Liver (tissue), 9 donors: ENCODE data around the gene MAP4K4. TPM values are rescaled to one million over a fixed set of nuclear protein-coding genes. Genes with fewer than 3 reads are reported as not detected.

Experiments
- DNase-seq: peaks from one replicate; pipeline ENCODE4 v3.0.0-alpha.2; 2017; ENCODE audit warnings: low spot score
- H3K27ac ChIP-seq, 2 donors: one replicate each; pipeline ENCODE4 v1.7.0; 2013; ENCODE audit warnings: inconsistent platforms in 2 of 2, low read length in 2 of 2, control low read depth in 1 of 2, low read depth in 1 of 2, mild to moderate bottlenecking in 1 of 2
- H3K27me3 ChIP-seq, 4 donors: one replicate each; pipeline versions ENCODE4 v1.6.1 to v1.7.0; 2013; ENCODE audit warnings: low read length in 3 of 4, inconsistent platforms in 1 of 4, mild to moderate bottlenecking in 1 of 4, moderate library complexity in 1 of 4; ENCODE audit not compliant: control insufficient read depth in 4 of 4, insufficient read depth in 4 of 4
- H3K36me3 ChIP-seq, 4 donors: one replicate each; pipeline versions ENCODE4 v1.6.1 to v1.7.0; 2013; ENCODE audit warnings: low read length in 3 of 4, mild to moderate bottlenecking in 3 of 4, low read depth in 1 of 4, moderate library complexity in 1 of 4; ENCODE audit not compliant: control insufficient read depth in 4 of 4, insufficient read depth in 3 of 4
- H3K4me1 ChIP-seq, 4 donors: one replicate each; pipeline versions ENCODE4 v1.6.1 to v1.7.0; 2013; ENCODE audit warnings: low read length in 3 of 4, mild to moderate bottlenecking in 3 of 4, moderate library complexity in 1 of 4; ENCODE audit not compliant: control insufficient read depth in 4 of 4, insufficient read depth in 4 of 4
- H3K4me3 ChIP-seq, 3 donors: one replicate each; pipeline versions ENCODE4 v1.6.1 to v1.7.0; 2013; ENCODE audit warnings: low read length in 3 of 3, control low read depth in 1 of 3, low read depth in 1 of 3, mild to moderate bottlenecking in 1 of 3
- H3K9ac ChIP-seq, 2 donors: one replicate each; pipeline ENCODE4 v1.7.0; 2013; ENCODE audit warnings: low read length in 2 of 2, mild to moderate bottlenecking in 2 of 2, moderate library complexity in 2 of 2, control low read depth in 1 of 2, low read depth in 1 of 2
- H3K9me3 ChIP-seq, 4 donors: one replicate each; pipeline versions ENCODE4 v1.6.1 to v1.7.0; 2013; ENCODE audit warnings: low read length in 3 of 4; ENCODE audit not compliant: control insufficient read depth in 4 of 4
- EGR1 ChIP-seq, 2 donors: IDR thresholded peaks; 2 replicates each; pipeline ENCODE4 v1.6.1; 2016 to 2018; ENCODE audit warnings: antibody characterized with exemption in 2 of 2, low read depth in 2 of 2
- FOXA1 ChIP-seq: IDR thresholded peaks from 2 replicates; pipeline ENCODE4 v1.6.1; 2016; ENCODE audit warnings: antibody characterized with exemption
- FOXA2 ChIP-seq: IDR thresholded peaks from 2 replicates; pipeline ENCODE4 v1.6.1; 2016; ENCODE audit warnings: antibody characterized with exemption
- GABPA ChIP-seq, 2 donors: IDR thresholded peaks in 1 of 2; conservative IDR thresholded peaks in 1 of 2; 2 replicates each; pipeline ENCODE4 v1.6.1; 2016; ENCODE audit warnings: antibody characterized with exemption in 2 of 2, mild to moderate bottlenecking in 1 of 2, moderate library complexity in 1 of 2
- HNF4A ChIP-seq, 2 donors: conservative IDR thresholded peaks; 2 replicates each; pipeline ENCODE4 v1.6.1; 2016; ENCODE audit warnings: antibody characterized with exemption in 2 of 2, mild to moderate bottlenecking in 2 of 2
- HNF4G ChIP-seq: IDR thresholded peaks from 2 replicates; pipeline ENCODE4 v1.6.1; 2016; ENCODE audit warnings: antibody characterized with exemption
- JUND ChIP-seq, 2 donors: IDR thresholded peaks; 2 replicates each; pipeline ENCODE4 v1.6.1; 2016; ENCODE audit warnings: antibody characterized with exemption in 2 of 2
- NR2F2 ChIP-seq: IDR thresholded peaks from 2 replicates; pipeline ENCODE4 v1.6.1; 2016; ENCODE audit warnings: antibody characterized with exemption
- RAD21 ChIP-seq, 2 donors: IDR thresholded peaks; 2 replicates each; pipeline ENCODE4 v1.6.1; 2016; ENCODE audit warnings: antibody characterized with exemption in 2 of 2, mild to moderate bottlenecking in 2 of 2
- RXRA ChIP-seq, 2 donors: IDR thresholded peaks; 2 replicates each; pipeline ENCODE4 v1.6.1; 2017 to 2018; ENCODE audit warnings: antibody characterized with exemption in 2 of 2, mild to moderate bottlenecking in 1 of 2
- SP1 ChIP-seq: IDR thresholded peaks from 2 replicates; pipeline ENCODE4 v1.6.1; 2018; ENCODE audit warnings: antibody characterized with exemption, mild to moderate bottlenecking
- TAF1 ChIP-seq: conservative IDR thresholded peaks from 2 replicates; pipeline ENCODE4 v1.6.1; 2016; ENCODE audit warnings: antibody characterized with exemption, mild to moderate bottlenecking
- YY1 ChIP-seq: IDR thresholded peaks from 2 replicates; pipeline ENCODE4 v1.6.1; 2016; ENCODE audit warnings: antibody characterized with exemption, mild to moderate bottlenecking
- WGBS: extraction: QIAGEN DNeasy Blood & Tissue Kit; methylation state at CpG from one replicate; pipeline ENCODE4 v1.1.7; 2013; 5-methylcytosine and 5-hydroxymethylcytosine counted together
- polyA plus RNA-seq, 2 donors: library from polyadenylated mRNA; stranded (reverse) in 1 of 2; unstranded in 1 of 2; fragments of 200-250 nt in 1 of 2; fragments of >200 nt in 1 of 2; fragmentation: Nextera tagmentation in 1 of 2; extraction: Ambion mirVana in 1 of 2; gene quantifications; one replicate each; pipeline versions ENCODE4 v1.2.1 to v1.2.3, GENCODE V29; 2013 to 2015
- total RNA-seq, 2 donors: library from RNA; depleted of rRNA; stranded (reverse); fragments of >200 nt; gene quantifications; one replicate each; pipeline ENCODE4 v1.2.3, GENCODE V29; 2014
- TF ChIP-seq, protein P1 (sequence below): IDR thresholded peaks from 2 replicates; pipeline ENCODE4 v1.6.1; 2016; ENCODE audit warnings: antibody characterized with exemption
- TF ChIP-seq, protein P2 (sequence below): fragments of 150-350 bp; IDR thresholded peaks from 2 replicates; pipeline ENCODE4 v1.5.1; 2017; ENCODE audit warnings: improper control_type of control experiment, low read depth, low read length; ENCODE audit not compliant: missing input control
- TF ChIP-seq, protein P3 (sequence below): IDR thresholded peaks from 2 replicates; pipeline ENCODE4 v1.6.1; 2016; ENCODE audit warnings: antibody characterized with exemption
- TF ChIP-seq, protein P4 (sequence below): IDR thresholded peaks from 2 replicates; pipeline ENCODE4 v1.6.1; 2016; ENCODE audit warnings: antibody characterized with exemption
- TF ChIP-seq, protein P5 (sequence below): IDR thresholded peaks from 2 replicates; pipeline ENCODE4 v1.6.1; 2016; ENCODE audit warnings: antibody characterized with exemption, mild to moderate bottlenecking
- donor health status: healthy.
- donor health status: healthy.
- donor health status: healthy.
- donor health status: healthy.
- donor health status: healthy.

Gene MAP4K4
- total and polyA plus RNA-seq, 4 donors, result 9.1 to 40.0 (median 23.6) TPM

DNA sequence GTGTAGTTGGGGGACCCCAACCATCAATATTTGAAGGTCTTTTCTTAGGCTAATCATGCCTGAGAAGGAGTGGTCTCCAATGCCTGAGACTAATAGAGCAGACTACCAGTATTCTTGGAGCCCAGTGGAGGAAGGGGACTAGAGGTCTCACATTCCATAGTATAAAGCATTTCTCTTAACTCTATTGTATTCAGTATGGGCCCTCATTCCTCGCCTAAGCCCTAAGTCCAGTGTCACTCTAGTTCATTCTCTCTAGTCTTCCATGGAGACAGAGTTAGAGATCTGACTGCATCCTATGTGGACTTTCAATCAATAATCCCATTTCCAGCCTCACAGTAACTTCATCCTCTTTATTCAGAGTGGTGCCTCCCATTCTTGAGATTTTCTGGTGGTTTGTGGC, 29.7 kb upstream of the MAP4K4 start:
- no peak overlapping the region for H3K9ac ChIP-seq
- DNase-seq, result no peak
- no peaks in the 10 kb centered on the region for H3K27me3 ChIP-seq
- 100% methylated on average over 1 of the region's 1 CpG for WGBS
- no peaks in the 10 kb centered on the region for H3K4me1 ChIP-seq
- no peak overlapping the region for H3K4me3 ChIP-seq
- no peak overlapping the region for H3K27ac ChIP-seq
- TF ChIP-seq, protein P1, sequence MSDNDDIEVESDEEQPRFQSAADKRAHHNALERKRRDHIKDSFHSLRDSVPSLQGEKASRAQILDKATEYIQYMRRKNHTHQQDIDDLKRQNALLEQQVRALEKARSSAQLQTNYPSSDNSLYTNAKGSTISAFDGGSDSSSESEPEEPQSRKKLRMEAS, result no peak
- no peak for TF ChIP-seq EGR1 (IDR thresholded peaks at IDR 0.05; ENCODE audit: low read depth in 2 of 2)
- TF ChIP-seq NR2F2, result no peak
- no peak for TF ChIP-seq JUND (IDR thresholded peaks at IDR 0.05)
- TF ChIP-seq HNF4G, result no peak
- TF ChIP-seq, protein P2, sequence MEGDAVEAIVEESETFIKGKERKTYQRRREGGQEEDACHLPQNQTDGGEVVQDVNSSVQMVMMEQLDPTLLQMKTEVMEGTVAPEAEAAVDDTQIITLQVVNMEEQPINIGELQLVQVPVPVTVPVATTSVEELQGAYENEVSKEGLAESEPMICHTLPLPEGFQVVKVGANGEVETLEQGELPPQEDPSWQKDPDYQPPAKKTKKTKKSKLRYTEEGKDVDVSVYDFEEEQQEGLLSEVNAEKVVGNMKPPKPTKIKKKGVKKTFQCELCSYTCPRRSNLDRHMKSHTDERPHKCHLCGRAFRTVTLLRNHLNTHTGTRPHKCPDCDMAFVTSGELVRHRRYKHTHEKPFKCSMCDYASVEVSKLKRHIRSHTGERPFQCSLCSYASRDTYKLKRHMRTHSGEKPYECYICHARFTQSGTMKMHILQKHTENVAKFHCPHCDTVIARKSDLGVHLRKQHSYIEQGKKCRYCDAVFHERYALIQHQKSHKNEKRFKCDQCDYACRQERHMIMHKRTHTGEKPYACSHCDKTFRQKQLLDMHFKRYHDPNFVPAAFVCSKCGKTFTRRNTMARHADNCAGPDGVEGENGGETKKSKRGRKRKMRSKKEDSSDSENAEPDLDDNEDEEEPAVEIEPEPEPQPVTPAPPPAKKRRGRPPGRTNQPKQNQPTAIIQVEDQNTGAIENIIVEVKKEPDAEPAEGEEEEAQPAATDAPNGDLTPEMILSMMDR, result no peak
- no peak for TF ChIP-seq SP1
- no peak for TF ChIP-seq RAD21 (IDR thresholded peaks at IDR 0.05)
- no peak for TF ChIP-seq RXRA (IDR thresholded peaks at IDR 0.05)
- TF ChIP-seq, protein P3, sequence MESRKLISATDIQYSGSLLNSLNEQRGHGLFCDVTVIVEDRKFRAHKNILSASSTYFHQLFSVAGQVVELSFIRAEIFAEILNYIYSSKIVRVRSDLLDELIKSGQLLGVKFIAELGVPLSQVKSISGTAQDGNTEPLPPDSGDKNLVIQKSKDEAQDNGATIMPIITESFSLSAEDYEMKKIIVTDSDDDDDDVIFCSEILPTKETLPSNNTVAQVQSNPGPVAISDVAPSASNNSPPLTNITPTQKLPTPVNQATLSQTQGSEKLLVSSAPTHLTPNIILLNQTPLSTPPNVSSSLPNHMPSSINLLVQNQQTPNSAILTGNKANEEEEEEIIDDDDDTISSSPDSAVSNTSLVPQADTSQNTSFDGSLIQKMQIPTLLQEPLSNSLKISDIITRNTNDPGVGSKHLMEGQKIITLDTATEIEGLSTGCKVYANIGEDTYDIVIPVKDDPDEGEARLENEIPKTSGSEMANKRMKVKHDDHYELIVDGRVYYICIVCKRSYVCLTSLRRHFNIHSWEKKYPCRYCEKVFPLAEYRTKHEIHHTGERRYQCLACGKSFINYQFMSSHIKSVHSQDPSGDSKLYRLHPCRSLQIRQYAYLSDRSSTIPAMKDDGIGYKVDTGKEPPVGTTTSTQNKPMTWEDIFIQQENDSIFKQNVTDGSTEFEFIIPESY, result no peak
- no peak for TF ChIP-seq TAF1
- no peaks in the 10 kb centered on the region for H3K36me3 ChIP-seq
- H3K9me3 ChIP-seq, result no peaks in the 10 kb centered on the region

DNA sequence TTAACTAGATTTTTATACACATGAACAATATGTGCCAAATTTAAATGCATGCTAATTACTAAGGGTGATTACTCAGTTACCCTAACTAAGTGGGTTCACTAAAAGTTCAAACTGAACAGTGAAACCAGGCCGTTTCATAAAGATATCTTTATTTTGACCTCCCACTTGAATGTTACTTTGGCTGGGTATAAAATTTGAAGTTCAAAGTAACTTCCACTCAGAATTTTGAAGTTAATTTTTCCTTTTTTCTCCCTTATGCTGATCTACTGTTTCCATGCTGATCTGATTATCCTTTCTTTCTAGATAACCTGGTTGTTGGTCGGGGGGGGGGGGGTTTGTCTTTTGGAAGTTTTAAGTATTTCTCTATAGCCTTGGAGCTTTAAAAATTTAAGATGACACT, 25.5 kb upstream of the MAP4K4 start:
- Histone ChIP-seq H3K9ac (no peak overlapping the region), H3K36me3 (no peaks in the 10 kb centered on the region), H3K27me3 (no peaks in the 10 kb centered on the region), H3K9me3 (no peaks in the 10 kb centered on the region), H3K4me3 (no peak overlapping the region), H3K27ac (no peak overlapping the region), H3K4me1 (no peaks in the 10 kb centered on the region)
- 57% methylated on average over 2 of the region's 2 CpGs for WGBS
- TF ChIP-seq, protein P2, result no peak
- no peak for TF ChIP-seq RAD21 (IDR thresholded peaks at IDR 0.05)
- TF ChIP-seq, protein P4, sequence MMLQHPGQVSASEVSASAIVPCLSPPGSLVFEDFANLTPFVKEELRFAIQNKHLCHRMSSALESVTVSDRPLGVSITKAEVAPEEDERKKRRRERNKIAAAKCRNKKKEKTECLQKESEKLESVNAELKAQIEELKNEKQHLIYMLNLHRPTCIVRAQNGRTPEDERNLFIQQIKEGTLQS, result no peak
- TF ChIP-seq RXRA (IDR thresholded peaks at IDR 0.05), result no peak
- TF ChIP-seq GABPA (IDR thresholded peaks at IDR 0.05 in 1 of 2, conservative IDR thresholded peaks at IDR 0.05 in 1 of 2), result no peak
- no peak for TF ChIP-seq YY1
- no peak for TF ChIP-seq TAF1
- TF ChIP-seq SP1, result no peak
- TF ChIP-seq, protein P1, result no peak
- TF ChIP-seq, protein P5, sequence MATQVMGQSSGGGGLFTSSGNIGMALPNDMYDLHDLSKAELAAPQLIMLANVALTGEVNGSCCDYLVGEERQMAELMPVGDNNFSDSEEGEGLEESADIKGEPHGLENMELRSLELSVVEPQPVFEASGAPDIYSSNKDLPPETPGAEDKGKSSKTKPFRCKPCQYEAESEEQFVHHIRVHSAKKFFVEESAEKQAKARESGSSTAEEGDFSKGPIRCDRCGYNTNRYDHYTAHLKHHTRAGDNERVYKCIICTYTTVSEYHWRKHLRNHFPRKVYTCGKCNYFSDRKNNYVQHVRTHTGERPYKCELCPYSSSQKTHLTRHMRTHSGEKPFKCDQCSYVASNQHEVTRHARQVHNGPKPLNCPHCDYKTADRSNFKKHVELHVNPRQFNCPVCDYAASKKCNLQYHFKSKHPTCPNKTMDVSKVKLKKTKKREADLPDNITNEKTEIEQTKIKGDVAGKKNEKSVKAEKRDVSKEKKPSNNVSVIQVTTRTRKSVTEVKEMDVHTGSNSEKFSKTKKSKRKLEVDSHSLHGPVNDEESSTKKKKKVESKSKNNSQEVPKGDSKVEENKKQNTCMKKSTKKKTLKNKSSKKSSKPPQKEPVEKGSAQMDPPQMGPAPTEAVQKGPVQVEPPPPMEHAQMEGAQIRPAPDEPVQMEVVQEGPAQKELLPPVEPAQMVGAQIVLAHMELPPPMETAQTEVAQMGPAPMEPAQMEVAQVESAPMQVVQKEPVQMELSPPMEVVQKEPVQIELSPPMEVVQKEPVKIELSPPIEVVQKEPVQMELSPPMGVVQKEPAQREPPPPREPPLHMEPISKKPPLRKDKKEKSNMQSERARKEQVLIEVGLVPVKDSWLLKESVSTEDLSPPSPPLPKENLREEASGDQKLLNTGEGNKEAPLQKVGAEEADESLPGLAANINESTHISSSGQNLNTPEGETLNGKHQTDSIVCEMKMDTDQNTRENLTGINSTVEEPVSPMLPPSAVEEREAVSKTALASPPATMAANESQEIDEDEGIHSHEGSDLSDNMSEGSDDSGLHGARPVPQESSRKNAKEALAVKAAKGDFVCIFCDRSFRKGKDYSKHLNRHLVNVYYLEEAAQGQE, result no peak
- no peak for TF ChIP-seq NR2F2
- TF ChIP-seq FOXA2, result no peak
- TF ChIP-seq FOXA1, result no peak
- no peak for TF ChIP-seq HNF4A (conservative IDR thresholded peaks at IDR 0.05)
- no peak for TF ChIP-seq JUND (IDR thresholded peaks at IDR 0.05)
- no peak for DNase-seq
